ENCODE data around the gene ALDH2.

Gene ALDH2

DNA sequence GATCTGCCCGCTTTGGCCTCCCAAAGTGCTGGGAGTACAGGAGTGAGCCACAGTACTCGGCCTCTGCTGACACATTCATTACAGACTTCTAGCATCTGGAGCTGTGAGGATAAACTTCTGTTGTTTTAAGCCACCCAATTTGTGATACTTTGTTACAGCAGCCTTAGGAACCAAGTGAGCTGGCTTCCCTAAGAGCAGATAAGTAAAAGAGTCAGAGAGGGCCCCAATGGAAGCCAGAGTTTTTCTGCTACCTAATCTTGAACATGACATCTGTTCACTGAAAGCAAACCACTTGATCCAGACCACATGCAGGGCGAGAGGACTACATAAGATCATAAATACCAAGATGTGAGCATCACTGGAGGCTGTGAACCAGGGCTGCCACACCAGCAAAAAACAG is 71.6 kb downstream of the ALDH2 start:
- TF ChIP-seq TAF1 (IDR thresholded peaks at IDR 0.05; ENCODE audit: low read depth, low read length) (no peak), POLR2A (IDR thresholded peaks at IDR 0.05; ENCODE audit: low read depth, low read length) (no peak), SPI1 (IDR thresholded peaks at IDR 0.05; ENCODE audit: low read depth, low read length) (no peak)
- DNase-seq (ENCODE audit: insufficient read length, low spot score) (no peak), FAIRE-seq (no peak)

- TF ChIP-seq POLR2AphosphoS5 (IDR thresholded peaks at IDR 0.05; ENCODE audit: low read depth, low read length) (no peak), POLR2A (IDR thresholded peaks at IDR 0.05; ENCODE audit: low read depth, low read length) (no peak), PAX5 (IDR thresholded peaks at IDR 0.05; ENCODE audit: insufficient read depth, low read length, severe bottlenecking) (no peak), POU2F2 (IDR thresholded peaks at IDR 0.05; ENCODE audit: low read depth, low read length) (no peak), SPI1 (IDR thresholded peaks at IDR 0.05; ENCODE audit: low read depth, low read length) (no peak), TAF1 (IDR thresholded peaks at IDR 0.05; ENCODE audit: low read depth, low read length) (no peak)
- no peak for FAIRE-seq
- no peak for DNase-seq (ENCODE audit: insufficient read length, low spot score)
Measured at GRCh38 chr12:111840807-111841206, 74.1 kb downstream of the ALDH2 start.

DNA sequence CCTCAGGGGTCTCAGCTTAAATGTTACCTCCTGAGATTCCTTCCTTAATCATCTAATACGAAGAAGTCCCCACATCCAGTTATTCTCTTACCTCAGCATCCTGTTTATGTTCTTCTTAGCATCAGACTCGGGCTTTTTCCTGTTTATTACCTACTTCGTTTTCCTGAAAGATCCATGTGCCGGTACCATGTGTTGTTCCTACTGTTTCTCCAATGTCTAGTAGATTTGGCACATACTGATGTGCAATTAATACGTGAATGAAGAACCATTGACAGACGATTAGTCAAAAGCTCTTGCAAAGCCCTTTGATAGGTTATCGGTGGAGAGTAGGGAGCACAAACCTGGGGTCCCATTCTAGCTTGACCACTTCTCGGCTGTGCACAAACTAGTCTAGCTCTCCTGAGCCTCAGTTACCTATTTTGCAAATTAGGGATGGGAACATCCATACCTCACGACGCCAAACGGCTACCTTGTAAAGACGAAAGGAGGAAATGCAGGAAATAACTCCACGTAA is 74.6 kb downstream of the ALDH2 start:
- FAIRE-seq, result no peak
- peak; percentile 23 for DNase-seq (ENCODE audit: insufficient read length, low spot score)
- no peak for TF ChIP-seq POLR2AphosphoS5 (IDR thresholded peaks at IDR 0.05; ENCODE audit: low read depth, low read length)
- TF ChIP-seq PAX5 (IDR thresholded peaks at IDR 0.05; ENCODE audit: insufficient read depth, low read length, severe bottlenecking), result no peak
- no peak for TF ChIP-seq POLR2A (IDR thresholded peaks at IDR 0.05; ENCODE audit: low read depth, low read length)
- peak; percentile 34; the same call in 1 of the 2 replicates for TF ChIP-seq SPI1 (IDR thresholded peaks at IDR 0.05; ENCODE audit: low read depth, low read length)
- no peak for TF ChIP-seq TAF1 (IDR thresholded peaks at IDR 0.05; ENCODE audit: low read depth, low read length)
- TF ChIP-seq POU2F2 (IDR thresholded peaks at IDR 0.05; ENCODE audit: low read depth, low read length), result no peak

- DNase-seq (ENCODE audit: insufficient read length, low spot score), result peak; percentile 90
- TF ChIP-seq POU2F2 (IDR thresholded peaks at IDR 0.05; ENCODE audit: low read depth, low read length) (peak; percentile 32; the same call in 1 of the 2 replicates), POLR2A (IDR thresholded peaks at IDR 0.05; ENCODE audit: low read depth, low read length) (peak; percentile 93), TAF1 (IDR thresholded peaks at IDR 0.05; ENCODE audit: low read depth, low read length) (peak; percentile 77; the same call in 1 of the 2 replicates), PAX5 (IDR thresholded peaks at IDR 0.05; ENCODE audit: insufficient read depth, low read length, severe bottlenecking) (peak; percentile 23), POLR2AphosphoS5 (IDR thresholded peaks at IDR 0.05; ENCODE audit: low read depth, low read length) (peak; percentile 96), SPI1 (IDR thresholded peaks at IDR 0.05; ENCODE audit: low read depth, low read length) (no peak)
- FAIRE-seq, result peak; percentile 96
Measured at GRCh38 chr12:111841750-111842555, 75.2 kb downstream of the ALDH2 start, which contains the start of gene MAPKAPK5. MAPKAPK5 (plus strand) TSS chr12:111842228; CDS start chr12:111842734, 506 bp downstream.

- DNase-seq (ENCODE audit: insufficient read length, low spot score) (no peak), FAIRE-seq (no peak)
- TF ChIP-seq PAX5 (IDR thresholded peaks at IDR 0.05; ENCODE audit: insufficient read depth, low read length, severe bottlenecking) (no peak), POLR2AphosphoS5 (IDR thresholded peaks at IDR 0.05; ENCODE audit: low read depth, low read length) (no peak), POLR2A (IDR thresholded peaks at IDR 0.05; ENCODE audit: low read depth, low read length) (no peak), TAF1 (IDR thresholded peaks at IDR 0.05; ENCODE audit: low read depth, low read length) (no peak), POU2F2 (IDR thresholded peaks at IDR 0.05; ENCODE audit: low read depth, low read length) (no peak), SPI1 (IDR thresholded peaks at IDR 0.05; ENCODE audit: low read depth, low read length) (no peak)
Measured at GRCh38 chr12:111842556-111843396, 76.0 kb downstream of the ALDH2 start.

DNA sequence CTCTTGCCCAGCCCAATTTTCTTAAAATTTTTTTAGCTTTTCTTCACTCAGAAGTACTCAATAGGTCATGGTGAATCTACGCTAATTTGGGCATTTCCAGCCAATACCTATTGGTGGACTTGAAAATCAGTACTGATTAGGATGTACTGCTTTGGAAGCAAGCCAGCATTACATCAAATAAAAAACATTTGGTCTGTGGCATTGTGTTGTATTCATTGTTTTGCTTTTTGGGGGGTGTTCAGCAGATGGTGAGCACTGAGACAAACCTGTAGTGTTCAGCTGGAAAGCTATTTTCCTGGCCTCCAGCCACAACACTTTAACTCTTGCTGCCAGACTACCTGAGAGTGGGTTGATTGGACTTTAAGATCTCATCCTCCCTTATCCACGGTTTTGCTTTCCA is 79.3 kb downstream of the ALDH2 start:
- no peak for DNase-seq (ENCODE audit: insufficient read length, low spot score)
- no peak for FAIRE-seq
- TF ChIP-seq POLR2A (IDR thresholded peaks at IDR 0.05; ENCODE audit: low read depth, low read length) (no peak), POU2F2 (IDR thresholded peaks at IDR 0.05; ENCODE audit: low read depth, low read length) (no peak), PAX5 (IDR thresholded peaks at IDR 0.05; ENCODE audit: insufficient read depth, low read length, severe bottlenecking) (no peak), POLR2AphosphoS5 (IDR thresholded peaks at IDR 0.05; ENCODE audit: low read depth, low read length) (no peak), TAF1 (IDR thresholded peaks at IDR 0.05; ENCODE audit: low read depth, low read length) (no peak), SPI1 (IDR thresholded peaks at IDR 0.05; ENCODE audit: low read depth, low read length) (no peak)

DNA sequence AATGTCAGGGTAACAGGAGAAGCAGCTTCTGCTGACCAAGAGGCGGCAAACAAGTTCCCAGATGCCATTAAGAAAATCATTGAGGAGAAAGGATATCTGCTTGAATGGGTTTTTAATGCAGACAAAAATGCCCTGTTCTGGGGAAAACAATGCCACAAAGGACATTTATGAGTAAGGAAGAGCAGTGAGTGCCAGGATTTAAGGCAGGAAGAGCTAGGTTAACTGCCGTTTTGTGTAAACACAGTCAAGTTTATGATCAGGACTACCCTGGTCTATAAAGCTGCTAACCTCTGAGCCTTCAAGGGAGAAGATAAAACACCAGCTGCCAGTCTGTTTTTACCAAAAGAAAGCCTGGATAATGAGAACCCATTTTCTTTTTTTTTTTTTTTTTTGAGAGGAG is 83.8 kb downstream of the ALDH2 start:
- no peak for TF ChIP-seq POU2F2 (IDR thresholded peaks at IDR 0.05; ENCODE audit: low read depth, low read length)
- TF ChIP-seq TAF1 (IDR thresholded peaks at IDR 0.05; ENCODE audit: low read depth, low read length), result no peak
- TF ChIP-seq SPI1 (IDR thresholded peaks at IDR 0.05; ENCODE audit: low read depth, low read length), result no peak
- no peak for TF ChIP-seq PAX5 (IDR thresholded peaks at IDR 0.05; ENCODE audit: insufficient read depth, low read length, severe bottlenecking)
- no peak for TF ChIP-seq POLR2AphosphoS5 (IDR thresholded peaks at IDR 0.05; ENCODE audit: low read depth, low read length)
- TF ChIP-seq POLR2A (IDR thresholded peaks at IDR 0.05; ENCODE audit: low read depth, low read length), result no peak
- FAIRE-seq (no peak), DNase-seq (ENCODE audit: insufficient read length, low spot score) (no peak)

GRCh38 chr12:111858186-111858585 is 91.5 kb downstream of the ALDH2 start:
- DNase-seq (ENCODE audit: insufficient read length, low spot score) (no peak), FAIRE-seq (no peak)
- TF ChIP-seq POLR2A (IDR thresholded peaks at IDR 0.05; ENCODE audit: low read depth, low read length) (no peak), PAX5 (IDR thresholded peaks at IDR 0.05; ENCODE audit: insufficient read depth, low read length, severe bottlenecking) (no peak), SPI1 (IDR thresholded peaks at IDR 0.05; ENCODE audit: low read depth, low read length) (no peak), POU2F2 (IDR thresholded peaks at IDR 0.05; ENCODE audit: low read depth, low read length) (no peak), POLR2AphosphoS5 (IDR thresholded peaks at IDR 0.05; ENCODE audit: low read depth, low read length) (no peak), TAF1 (IDR thresholded peaks at IDR 0.05; ENCODE audit: low read depth, low read length) (no peak)

GRCh38 chr12:111858778-111859177 is 92.0 kb downstream of the ALDH2 start:
- TF ChIP-seq POLR2AphosphoS5 (IDR thresholded peaks at IDR 0.05; ENCODE audit: low read depth, low read length), result no peak
- DNase-seq (ENCODE audit: insufficient read length, low spot score) (no peak), FAIRE-seq (no peak)

Data from GM12891 (cell line).